ENCODE results near the gene SLC6A1.

SLC6A1 gene

GRCh38 chr3:10992017-10992942 lies at the start of gene SLC6A1:
TSS of gene SLC6A1 (plus strand) at chr3:10992748. CDS start at chr3:11017212, 24,464 bp downstream.
- DNase-seq (ENCODE audit: low read depth in 2 of 2) = no peak

- no peak for DNase-seq (ENCODE audit: low read depth in 2 of 2)
Observed at GRCh38 chr3:10944866-10945265, 47.7 kb upstream of the SLC6A1 start.

GRCh38 chr3:10945683-10946287 lies 46.8 kb upstream of the SLC6A1 start:
- peak; percentile 41 to 44 for DNase-seq (ENCODE audit: low read depth in 2 of 2)

GRCh38 chr3:10946526-10946925 lies 46.0 kb upstream of the SLC6A1 start:
- no peak for DNase-seq (ENCODE audit: low read depth in 2 of 2)

GRCh38 chr3:10948326-10948725 lies 44.2 kb upstream of the SLC6A1 start:
- DNase-seq (ENCODE audit: low read depth in 2 of 2) = no peak

- no peak for DNase-seq (ENCODE audit: low read depth in 2 of 2)
Observed at GRCh38 chr3:10949197-10949596, 43.4 kb upstream of the SLC6A1 start.

- no peak for DNase-seq (ENCODE audit: low read depth in 2 of 2)
Observed at GRCh38 chr3:10950476-10951294, 41.9 kb upstream of the SLC6A1 start.

- DNase-seq (ENCODE audit: low read depth in 2 of 2) = no peak
Observed at GRCh38 chr3:10951295-10951926, 41.1 kb upstream of the SLC6A1 start.

GRCh38 chr3:10952525-10952924 lies 40.0 kb upstream of the SLC6A1 start:
- no peak for DNase-seq (ENCODE audit: low read depth in 2 of 2)

GRCh38 chr3:10954740-10955139 lies 37.8 kb upstream of the SLC6A1 start:
- no peak for DNase-seq (ENCODE audit: low read depth in 2 of 2)

- DNase-seq (ENCODE audit: low read depth in 2 of 2) = no peak
Observed at GRCh38 chr3:10955711-10956453, 36.7 kb upstream of the SLC6A1 start.

GRCh38 chr3:10956531-10956930 lies 36.0 kb upstream of the SLC6A1 start:
- no peak for DNase-seq (ENCODE audit: low read depth in 2 of 2)

- no peak for DNase-seq (ENCODE audit: low read depth in 2 of 2)
Observed at GRCh38 chr3:10956986-10957385, 35.6 kb upstream of the SLC6A1 start.

- DNase-seq (ENCODE audit: low read depth in 2 of 2) = no peak
Observed at GRCh38 chr3:10957976-10958749, 34.4 kb upstream of the SLC6A1 start.

GRCh38 chr3:10960255-10960654 lies 32.3 kb upstream of the SLC6A1 start:
- no peak for DNase-seq (ENCODE audit: low read depth in 2 of 2)

- DNase-seq (ENCODE audit: low read depth in 2 of 2) = no peak
Observed at GRCh38 chr3:10961921-10962320, 30.6 kb upstream of the SLC6A1 start.

- no peak for DNase-seq (ENCODE audit: low read depth in 2 of 2)
Observed at GRCh38 chr3:10962481-10963036, 30.0 kb upstream of the SLC6A1 start.

GRCh38 chr3:10964537-10965167 lies 27.9 kb upstream of the SLC6A1 start:
- DNase-seq (ENCODE audit: low read depth in 2 of 2) = no peak

GRCh38 chr3:10968401-10968800 lies 24.1 kb upstream of the SLC6A1 start:
- no peak for DNase-seq (ENCODE audit: low read depth in 2 of 2)
